NCI-H1694 treated with DMSO at 0.1 percent for 48 hours (cell line): ENCODE data around the gene ACSM3.
"Not testable (repeated sequence)": the region's sequence is repeated elsewhere in the genome, so short reads cannot be mapped to it uniquely, and the experiment has no call there.

ENCODE experiments used
- DNase-seq: peaks from one replicate; lab custom pipeline; 2025; lab: John Stamatoyannopoulos, UW

The ACSM3 gene

GRCh38 chr16:20760346-20760745 lies 3.5 kb upstream of the ACSM3 start:
- DNase-seq = no peak

GRCh38 chr16:20761175-20761574 lies 2.6 kb upstream of the ACSM3 start:
- no peak for DNase-seq

GRCh38 chr16:20762404-20763123 lies 1.2 kb upstream of the ACSM3 start:
- DNase-seq = no peak

- not testable (repeated sequence) for DNase-seq
Observed at GRCh38 chr16:20764448-20764847, 634 bp downstream of the ACSM3 start.

- no peak for DNase-seq
Observed at GRCh38 chr16:20765732-20766131, 1.9 kb downstream of the ACSM3 start.

- DNase-seq = no peak
Observed at GRCh38 chr16:20766294-20766693, 2.5 kb downstream of the ACSM3 start.

GRCh38 chr16:20767577-20767976 lies 3.8 kb downstream of the ACSM3 start:
- no peak for DNase-seq

GRCh38 chr16:20768121-20768520 lies 4.3 kb downstream of the ACSM3 start:
- no peak for DNase-seq

- no peak for DNase-seq
Observed at GRCh38 chr16:20768818-20769217, 5.0 kb downstream of the ACSM3 start.

GRCh38 chr16:20773679-20774078 lies 9.9 kb downstream of the ACSM3 start:
- no peak for DNase-seq

GRCh38 chr16:20774703-20775362 lies 11.0 kb downstream of the ACSM3 start:
- DNase-seq = peak; percentile 10

- DNase-seq = no peak
Observed at GRCh38 chr16:20781697-20782096, 17.9 kb downstream of the ACSM3 start.

- DNase-seq = no peak
Observed at GRCh38 chr16:20782470-20782869, 18.7 kb downstream of the ACSM3 start.

- no peak for DNase-seq
Observed at GRCh38 chr16:20784204-20784603, 20.4 kb downstream of the ACSM3 start.

GRCh38 chr16:20789130-20789529 lies 25.3 kb downstream of the ACSM3 start:
- no peak for DNase-seq

- DNase-seq = no peak
Observed at GRCh38 chr16:20791923-20792612, 28.3 kb downstream of the ACSM3 start.

GRCh38 chr16:20798364-20798763 lies 34.5 kb downstream of the ACSM3 start:
- DNase-seq = no peak

- peak; percentile 19 for DNase-seq
Observed at GRCh38 chr16:20799599-20799998, 35.8 kb downstream of the ACSM3 start.

- DNase-seq = no peak
Observed at GRCh38 chr16:20801278-20801677, 37.5 kb downstream of the ACSM3 start.

- no peak for DNase-seq
Observed at GRCh38 chr16:20803192-20803560, 39.4 kb downstream of the ACSM3 start.

GRCh38 chr16:20803561-20804214 lies 39.9 kb downstream of the ACSM3 start:
- DNase-seq = no peak

- DNase-seq = not testable (repeated sequence)
Observed at GRCh38 chr16:20805684-20806167, 41.9 kb downstream of the ACSM3 start.
